ENCODE data around the gene IGFL4. TPM values are rescaled to one million over a fixed set of nuclear protein-coding genes. Genes with fewer than 3 reads are reported as not detected.

IGFL4 gene
- total RNA-seq, 4 donors from 2014 or later, result not detected

- TF ChIP-seq CTCF (IDR thresholded peaks at IDR 0.05; ENCODE audit: low read depth), result no peak
These were observed 29.1 kb upstream of the IGFL4 start for GRCh38 chr19:46069806-46070341.

- TF ChIP-seq CTCF (IDR thresholded peaks at IDR 0.05; ENCODE audit: low read depth), result no peak
These were observed 27.8 kb upstream of the IGFL4 start for GRCh38 chr19:46068345-46069258.

- TF ChIP-seq CTCF (IDR thresholded peaks at IDR 0.05; ENCODE audit: low read depth), result no peak
These were observed 26.9 kb upstream of the IGFL4 start for GRCh38 chr19:46067691-46068090.

GRCh38 chr19:46066471-46066870 is 25.7 kb upstream of the IGFL4 start:
- TF ChIP-seq CTCF (IDR thresholded peaks at IDR 0.05; ENCODE audit: low read depth), result no peak

- no peak for TF ChIP-seq CTCF (IDR thresholded peaks at IDR 0.05; ENCODE audit: low read depth)
These were observed 24.8 kb upstream of the IGFL4 start for GRCh38 chr19:46065486-46066071.

- TF ChIP-seq CTCF (IDR thresholded peaks at IDR 0.05; ENCODE audit: low read depth), result no peak
These were observed 22.4 kb upstream of the IGFL4 start for GRCh38 chr19:46063201-46063600.

GRCh38 chr19:46060012-46060411 is 19.2 kb upstream of the IGFL4 start:
- TF ChIP-seq CTCF (IDR thresholded peaks at IDR 0.05; ENCODE audit: low read depth), result no peak

All from subcutaneous adipose tissue (tissue), 4 donors.